H9 (cell line): ENCODE data around the gene PODXL2. TPM values are rescaled to one million over a fixed set of nuclear protein-coding genes. Genes with fewer than 3 reads are reported as not detected.

Experiments
- DNase-seq: peaks from one replicate; pipeline ENCODE4 v3.0.0-alpha.2; 2017
- H2AFZ ChIP-seq: one replicate; pipeline ENCODE4 v1.6.1; 2013; ENCODE audit warnings: mild to moderate bottlenecking, low read length, control low read depth, moderate library complexity
- H2AK5ac ChIP-seq: 2 replicates; pipeline ENCODE4 v1.6.1; 2013; ENCODE audit warnings: low read length, control low read depth, mixed read lengths; ENCODE audit not compliant: insufficient read length
- H2BK120ac ChIP-seq: one replicate; pipeline ENCODE4 v1.6.1; 2013; ENCODE audit warnings: low read depth, mild to moderate bottlenecking, low read length, control low read depth, inconsistent platforms; ENCODE audit not compliant: poor library complexity, severe bottlenecking
- H2BK12ac ChIP-seq: 2 replicates; pipeline ENCODE4 v1.6.1; 2013; ENCODE audit warnings: low read length, control low read depth, mixed read lengths, low read depth; ENCODE audit not compliant: insufficient read length
- H2BK15ac ChIP-seq: 2 replicates; pipeline ENCODE4 v1.6.1; 2013; ENCODE audit warnings: low read depth, low read length, control low read depth
- H2BK20ac ChIP-seq: one replicate; pipeline ENCODE4 v1.6.1; 2013; ENCODE audit warnings: low read depth, mild to moderate bottlenecking, low read length, control low read depth, inconsistent platforms; ENCODE audit not compliant: poor library complexity, severe bottlenecking
- H2BK5ac ChIP-seq: 2 replicates; pipeline ENCODE4 v1.6.1; 2013; ENCODE audit warnings: low read length, control low read depth, mixed read lengths; ENCODE audit not compliant: insufficient read length
- H3K14ac ChIP-seq: 2 replicates; pipeline ENCODE4 v1.6.1; 2013; ENCODE audit warnings: low read length, control low read depth; ENCODE audit not compliant: insufficient read depth
- H3K18ac ChIP-seq: 2 replicates; pipeline ENCODE4 v1.6.1; 2013; ENCODE audit warnings: low read depth, mild to moderate bottlenecking, mixed read lengths, low read length, control low read depth; ENCODE audit not compliant: insufficient read length
- H3K23ac ChIP-seq: 2 replicates; pipeline ENCODE4 v1.6.1; 2013; ENCODE audit warnings: low read length, control low read depth, mixed read lengths, low read depth; ENCODE audit not compliant: insufficient read length
- H3K23me2 ChIP-seq: 2 replicates; pipeline ENCODE4 v1.6.1; 2013; ENCODE audit warnings: low read depth, mild to moderate bottlenecking, mixed read lengths, low read length, control low read depth; ENCODE audit not compliant: insufficient read length, poor library complexity, severe bottlenecking
- H3K27ac ChIP-seq: 2 replicates; pipeline ENCODE4 v1.5.1; 2013; ENCODE audit warnings: low read length, control low read depth, mixed read lengths, low read depth; ENCODE audit not compliant: insufficient read length
- H3K27me3 ChIP-seq: 2 replicates; pipeline ENCODE4 v1.6.1; 2013; ENCODE audit warnings: low read length, control low read depth, inconsistent platforms; ENCODE audit not compliant: insufficient read depth
- H3K4ac ChIP-seq: 2 replicates; pipeline ENCODE4 v1.6.1; 2013; ENCODE audit warnings: low read depth, mild to moderate bottlenecking, control low read depth, inconsistent platforms, low read length, moderate library complexity
- H3K4me1 ChIP-seq: 2 replicates; pipeline ENCODE4 v1.6.1; 2013; ENCODE audit warnings: low read length, control low read depth, inconsistent platforms; ENCODE audit not compliant: insufficient read depth
- H3K4me2 ChIP-seq: 2 replicates; pipeline ENCODE4 v1.6.1; 2013; ENCODE audit warnings: low read length, control low read depth, mixed read lengths; ENCODE audit not compliant: insufficient read length, insufficient read depth
- H3K56ac ChIP-seq: 2 replicates; pipeline ENCODE4 v1.6.1; 2013; ENCODE audit warnings: low read depth, mild to moderate bottlenecking, mixed read lengths, low read length, control low read depth; ENCODE audit not compliant: insufficient read length
- H3K79me1 ChIP-seq: 2 replicates; pipeline ENCODE4 v1.6.1; 2013; ENCODE audit warnings: low read depth, mild to moderate bottlenecking, moderate library complexity, low read length, control low read depth, inconsistent platforms; ENCODE audit not compliant: insufficient read depth, poor library complexity, severe bottlenecking
- H3K79me2 ChIP-seq: 2 replicates; pipeline ENCODE4 v1.6.1; 2013; ENCODE audit warnings: low read length, control low read depth, inconsistent platforms; ENCODE audit not compliant: insufficient read depth
- H3K9ac ChIP-seq: 2 replicates; pipeline ENCODE4 v1.6.1; 2013; ENCODE audit warnings: low read length, control low read depth, mixed read lengths; ENCODE audit not compliant: insufficient read length; ENCODE audit errors: extremely low read depth
- H3K9me3 ChIP-seq: one replicate; pipeline ENCODE4 v1.6.1; 2013; ENCODE audit warnings: low read depth, low read length, inconsistent platforms; ENCODE audit not compliant: control insufficient read depth
- H3T11ph ChIP-seq: one replicate; pipeline ENCODE4 v1.6.1; 2013; ENCODE audit warnings: mild to moderate bottlenecking, low read length, control low read depth, inconsistent platforms
- H4K20me1 ChIP-seq: one replicate; pipeline ENCODE4 v1.6.1; 2013; ENCODE audit not compliant: control insufficient read depth, insufficient read length, insufficient read depth
- H4K5ac ChIP-seq: 2 replicates; pipeline ENCODE4 v1.6.1; 2013; ENCODE audit warnings: low read depth, mild to moderate bottlenecking, mixed read lengths, low read length, control low read depth; ENCODE audit not compliant: insufficient read length
- H4K8ac ChIP-seq: replicated peaks from 2 replicates; pipeline ENCODE4 v1.6.1; 2013; ENCODE audit warnings: low read length, control low read depth, mixed read lengths, low read depth; ENCODE audit not compliant: insufficient read length
- H4K91ac ChIP-seq: 2 replicates; pipeline ENCODE4 v1.6.1; 2013; ENCODE audit warnings: low read depth, mild to moderate bottlenecking, moderate library complexity, mixed read lengths, low read length, control low read depth; ENCODE audit not compliant: insufficient read length
- H3K27ac Mint-ChIP-seq, 3 experiments: 2 replicates in 2 of 3; 3 replicates in 1 of 3; pipeline ENCODE4 v1.8.0; 2020 to 2021; ENCODE audit warnings: mixed read lengths in 3 of 3, mild to moderate bottlenecking in 1 of 3, moderate library complexity in 1 of 3
- H3K27me3 Mint-ChIP-seq: 2 replicates; pipeline ENCODE4 v1.8.0; 2021; ENCODE audit warnings: low read depth, mild to moderate bottlenecking, moderate library complexity, mixed read lengths
- H3K36me3 Mint-ChIP-seq, 3 experiments: 2 replicates in 2 of 3; 3 replicates in 1 of 3; pipeline ENCODE4 v1.8.0; 2020 to 2021; ENCODE audit warnings: low read depth in 3 of 3, mixed read lengths in 3 of 3; ENCODE audit not compliant: insufficient read depth in 1 of 3
- H3K4me1 Mint-ChIP-seq, 2 experiments: 2 replicates each; pipeline ENCODE4 v1.8.0; 2020; ENCODE audit warnings: mixed read lengths in 2 of 2
- H3K4me3 Mint-ChIP-seq, 2 experiments: 2 replicates in 1 of 2; 3 replicates in 1 of 2; pipeline ENCODE4 v1.8.0; 2020 to 2021; ENCODE audit warnings: mild to moderate bottlenecking in 2 of 2, mixed read lengths in 2 of 2, moderate library complexity in 1 of 2
- H3K9me3 Mint-ChIP-seq, 2 experiments: 2 replicates in 1 of 2; 3 replicates in 1 of 2; pipeline ENCODE4 v1.8.0; 2020; ENCODE audit warnings: mild to moderate bottlenecking in 2 of 2, mixed read lengths in 2 of 2, moderate library complexity in 1 of 2
- WGBS: extraction: QIAGEN DNeasy Blood & Tissue Kit; methylation state at CpG from one replicate; pipeline ENCODE4 v1.1.7; 2013; ENCODE audit warnings: missing lambda C conversion rate, low lambda C conversion rate, mixed read lengths; ENCODE audit not compliant: insufficient read length; ENCODE audit errors: extremely low coverage; 5-methylcytosine and 5-hydroxymethylcytosine counted together
- total RNA-seq: library from RNA; stranded (reverse); gene quantifications from 2 replicates; pipeline ENCODE4 v1.2.1, GENCODE V29; 2021
- TF ChIP-seq, protein P1 (sequence below): fragments of 200-600 bp; sonication (generic); conservative IDR thresholded peaks from 3 replicates; pipeline ENCODE4 v1.8.0; 2021; ENCODE audit warnings: antibody characterized with exemption, mild to moderate bottlenecking

Gene PODXL2
- total RNA-seq, 1 experiment from 2014 or later = 24.6 TPM

DNA sequence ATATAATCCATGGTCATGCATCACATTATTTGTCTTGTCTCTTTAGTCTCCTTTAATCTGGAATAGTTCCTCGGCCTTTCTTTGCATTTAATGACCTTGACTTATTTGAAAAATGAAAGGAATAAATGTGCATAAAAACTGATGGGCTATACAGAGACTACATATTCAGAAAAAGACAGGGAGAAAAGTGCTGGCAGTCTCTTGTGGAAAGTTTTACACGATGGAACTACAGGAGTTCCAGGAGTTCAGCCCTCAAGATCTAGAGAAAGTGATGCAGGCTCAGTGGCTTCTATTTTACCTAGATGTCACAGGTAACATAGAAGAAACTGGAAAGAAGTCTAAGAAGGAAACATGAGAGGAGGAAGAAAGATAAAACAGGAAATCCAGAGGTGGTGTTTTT lies 36.2 kb downstream of the PODXL2 start:
- Histone ChIP-seq H3K79me1 (no peaks in the 10 kb centered on the region), H3K9me3 (no peaks in the 10 kb centered on the region), H3T11ph (no peak overlapping the region), H3K18ac (no peak overlapping the region), H3K56ac (no peak overlapping the region), H2BK20ac (no peak overlapping the region), H3K23ac (no peak overlapping the region), H3K4me1 (no peaks in the 10 kb centered on the region), H3K4me2 (no peak overlapping the region), H4K8ac (no peak overlapping the region), H2BK120ac (no peak overlapping the region), H2AK5ac (no peak overlapping the region), H2AFZ (no peak overlapping the region), H4K20me1 (no peaks in the 10 kb centered on the region), H2BK12ac (no peak overlapping the region), H3K4ac (no peak overlapping the region), H3K27me3 (no peaks in the 10 kb centered on the region), H3K9ac (no peak overlapping the region), H2BK5ac (no peak overlapping the region), H3K27ac (no peak overlapping the region), H3K23me2 (no peaks in the 10 kb centered on the region), H4K5ac (no peak overlapping the region), H3K79me2 (no peaks in the 10 kb centered on the region), H4K91ac (no peak overlapping the region), H3K14ac (no peak overlapping the region), H2BK15ac (no peak overlapping the region)
- Mint-ChIP-seq H3K4me3 (no peak overlapping the region), H3K4me1 (no peaks in the 10 kb centered on the region), H3K36me3 (peaks cover 12 to 25% (median 17%) of the 10 kb centered on the region in 3 experiments), H3K9me3 (no peaks in the 10 kb centered on the region), H3K27ac (no peak overlapping the region), H3K27me3 (no peaks in the 10 kb centered on the region)
- TF ChIP-seq, protein P1, sequence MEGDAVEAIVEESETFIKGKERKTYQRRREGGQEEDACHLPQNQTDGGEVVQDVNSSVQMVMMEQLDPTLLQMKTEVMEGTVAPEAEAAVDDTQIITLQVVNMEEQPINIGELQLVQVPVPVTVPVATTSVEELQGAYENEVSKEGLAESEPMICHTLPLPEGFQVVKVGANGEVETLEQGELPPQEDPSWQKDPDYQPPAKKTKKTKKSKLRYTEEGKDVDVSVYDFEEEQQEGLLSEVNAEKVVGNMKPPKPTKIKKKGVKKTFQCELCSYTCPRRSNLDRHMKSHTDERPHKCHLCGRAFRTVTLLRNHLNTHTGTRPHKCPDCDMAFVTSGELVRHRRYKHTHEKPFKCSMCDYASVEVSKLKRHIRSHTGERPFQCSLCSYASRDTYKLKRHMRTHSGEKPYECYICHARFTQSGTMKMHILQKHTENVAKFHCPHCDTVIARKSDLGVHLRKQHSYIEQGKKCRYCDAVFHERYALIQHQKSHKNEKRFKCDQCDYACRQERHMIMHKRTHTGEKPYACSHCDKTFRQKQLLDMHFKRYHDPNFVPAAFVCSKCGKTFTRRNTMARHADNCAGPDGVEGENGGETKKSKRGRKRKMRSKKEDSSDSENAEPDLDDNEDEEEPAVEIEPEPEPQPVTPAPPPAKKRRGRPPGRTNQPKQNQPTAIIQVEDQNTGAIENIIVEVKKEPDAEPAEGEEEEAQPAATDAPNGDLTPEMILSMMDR = no peak
- no CpG with 5 or more reads among the region's 2 CpGs for WGBS
- no peak for DNase-seq
